Gastrocnemius medialis (tissue), 4 donors: ENCODE measurements around the gene ITPR1.

Source experiments
- POLR2A ChIP-seq, 2 donors: fragments of 450-650 bp; IDR thresholded peaks; one replicate each; pipeline ENCODE4 v1.6.1; 2017; ENCODE audit warnings: antibody characterized with exemption in 2 of 2, mild to moderate bottlenecking in 2 of 2, moderate library complexity in 2 of 2
- TF ChIP-seq, protein P1 (sequence below), 5 experiments: fragments of 450-650 bp in 3 of 5; fragments of 200-600 bp in 2 of 5; sonication (generic) in 2 of 5; IDR thresholded peaks in 4 of 5; conservative IDR thresholded peaks in 1 of 5; 1 replicate in 4 of 5; 2 replicates in 1 of 5; pipeline ENCODE4 v1.5.1; 2016 to 2019; ENCODE audit warnings: antibody characterized with exemption in 5 of 5, mild to moderate bottlenecking in 3 of 5, moderate library complexity in 3 of 5

DNA sequence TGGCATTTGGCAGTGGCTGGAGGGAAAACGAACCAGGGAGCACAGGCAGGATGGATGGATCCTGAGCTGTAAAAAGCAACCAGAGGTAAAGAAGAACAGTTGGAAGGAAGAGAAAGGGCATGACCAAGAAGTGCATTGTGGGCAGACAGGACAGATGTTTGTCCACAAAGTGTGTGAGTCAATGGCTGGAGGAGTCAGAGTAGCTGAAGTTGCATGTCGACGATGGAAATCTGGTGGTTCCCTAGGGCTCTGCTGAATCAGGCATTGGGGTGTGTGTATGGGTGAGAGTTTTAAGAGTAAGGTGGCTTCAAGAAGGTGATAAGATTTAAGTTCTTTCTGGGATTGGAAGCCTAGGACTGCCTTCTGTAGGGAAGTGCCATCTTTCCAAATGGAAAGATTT lies 272.1 kb downstream of the ITPR1 start:
- TF ChIP-seq, protein P1, sequence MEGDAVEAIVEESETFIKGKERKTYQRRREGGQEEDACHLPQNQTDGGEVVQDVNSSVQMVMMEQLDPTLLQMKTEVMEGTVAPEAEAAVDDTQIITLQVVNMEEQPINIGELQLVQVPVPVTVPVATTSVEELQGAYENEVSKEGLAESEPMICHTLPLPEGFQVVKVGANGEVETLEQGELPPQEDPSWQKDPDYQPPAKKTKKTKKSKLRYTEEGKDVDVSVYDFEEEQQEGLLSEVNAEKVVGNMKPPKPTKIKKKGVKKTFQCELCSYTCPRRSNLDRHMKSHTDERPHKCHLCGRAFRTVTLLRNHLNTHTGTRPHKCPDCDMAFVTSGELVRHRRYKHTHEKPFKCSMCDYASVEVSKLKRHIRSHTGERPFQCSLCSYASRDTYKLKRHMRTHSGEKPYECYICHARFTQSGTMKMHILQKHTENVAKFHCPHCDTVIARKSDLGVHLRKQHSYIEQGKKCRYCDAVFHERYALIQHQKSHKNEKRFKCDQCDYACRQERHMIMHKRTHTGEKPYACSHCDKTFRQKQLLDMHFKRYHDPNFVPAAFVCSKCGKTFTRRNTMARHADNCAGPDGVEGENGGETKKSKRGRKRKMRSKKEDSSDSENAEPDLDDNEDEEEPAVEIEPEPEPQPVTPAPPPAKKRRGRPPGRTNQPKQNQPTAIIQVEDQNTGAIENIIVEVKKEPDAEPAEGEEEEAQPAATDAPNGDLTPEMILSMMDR (IDR thresholded peaks at IDR 0.05 in 4 of 5, conservative IDR thresholded peaks at IDR 0.05 in 1 of 5): no peak
- no peak for TF ChIP-seq POLR2A (IDR thresholded peaks at IDR 0.05)
